Spleen (tissue), 7 donors: Measurements from ENCODE around the gene RTN4R.

Experiments used
- CTCF ChIP-seq, 11 experiments: fragments of 200-600 bp in 7 of 11; fragments of 450-650 bp in 4 of 11; sonication (generic) in 4 of 11; IDR thresholded peaks in 8 of 11; conservative IDR thresholded peaks in 3 of 11; 1 replicate in 7 of 11; 2 replicates in 4 of 11; pipeline versions ENCODE4 v1.4.0 to v1.8.0; 2016 to 2021; ENCODE audit warnings: antibody characterized with exemption in 11 of 11, inconsistent platforms in 4 of 11, mild to moderate bottlenecking in 1 of 11
- POLR2A ChIP-seq, 3 donors: fragments of 450-650 bp; IDR thresholded peaks; one replicate each; pipeline ENCODE4 v1.5.1; 2017; ENCODE audit warnings: antibody characterized with exemption in 3 of 3, mild to moderate bottlenecking in 1 of 3
- POLR2AphosphoS5 ChIP-seq, 3 donors: sonication (generic); formaldehyde crosslinking; IDR thresholded peaks; one replicate each; pipeline ENCODE4 v1.5.1; 2017; ENCODE audit warnings: antibody characterized with exemption in 3 of 3
- donor health status: DM: no; HTN: no; CAD: no; lungs with moderate emphysema.
- donor health status: DM: no; HTN: no; CAD: no.
- donor health status: DM: no; HTN: no; CAD: no.

GRCh38 chr22:20237480-20238440 lies 30.4 kb downstream of the RTN4R start:
- TF ChIP-seq CTCF (IDR thresholded peaks at IDR 0.05 in 8 of 11, conservative IDR thresholded peaks at IDR 0.05 in 3 of 11): no peak
- TF ChIP-seq POLR2AphosphoS5 (IDR thresholded peaks at IDR 0.05): peak in 2 of 3 donors; percentile 30 to 43
- TF ChIP-seq POLR2A (IDR thresholded peaks at IDR 0.05): no peak
